Transverse colon (tissue), 4 donors: Measurements from ENCODE around the gene IER3.

ENCODE experiments used
- CTCF ChIP-seq, 5 experiments: fragments of 200-600 bp in 3 of 5; fragments of 450-650 bp in 2 of 5; sonication (generic) in 3 of 5; IDR thresholded peaks; 1 replicate in 2 of 5; 2 replicates in 3 of 5; pipeline ENCODE4 v1.5.1; 2016 to 2017; ENCODE audit warnings: antibody characterized with exemption in 5 of 5, inconsistent platforms in 3 of 5, mild to moderate bottlenecking in 2 of 5, moderate library complexity in 1 of 5
- EP300 ChIP-seq: sonication (generic); formaldehyde crosslinking; IDR thresholded peaks from one replicate; pipeline ENCODE4 v1.6.1; 2017; ENCODE audit warnings: antibody characterized with exemption, low read depth
- POLR2A ChIP-seq: fragments of 450-650 bp; IDR thresholded peaks from one replicate; pipeline ENCODE4 v1.6.1; 2016; ENCODE audit warnings: antibody characterized with exemption, mild to moderate bottlenecking, moderate library complexity
- POLR2AphosphoS5 ChIP-seq, 3 donors: sonication (generic); formaldehyde crosslinking; IDR thresholded peaks; one replicate each; pipeline ENCODE4 v1.6.1; 2016; ENCODE audit warnings: antibody characterized with exemption in 3 of 3

- TF ChIP-seq CTCF (IDR thresholded peaks at IDR 0.05), result no peak
- TF ChIP-seq EP300, result no peak
- no peak for TF ChIP-seq POLR2A
- no peak for TF ChIP-seq POLR2AphosphoS5 (IDR thresholded peaks at IDR 0.05)
These were observed 41.3 kb downstream of the IER3 start for GRCh38 chr6:30703011-30703410.
